Measurements from ENCODE around the gene OAS2.

Gene OAS2

DNA sequence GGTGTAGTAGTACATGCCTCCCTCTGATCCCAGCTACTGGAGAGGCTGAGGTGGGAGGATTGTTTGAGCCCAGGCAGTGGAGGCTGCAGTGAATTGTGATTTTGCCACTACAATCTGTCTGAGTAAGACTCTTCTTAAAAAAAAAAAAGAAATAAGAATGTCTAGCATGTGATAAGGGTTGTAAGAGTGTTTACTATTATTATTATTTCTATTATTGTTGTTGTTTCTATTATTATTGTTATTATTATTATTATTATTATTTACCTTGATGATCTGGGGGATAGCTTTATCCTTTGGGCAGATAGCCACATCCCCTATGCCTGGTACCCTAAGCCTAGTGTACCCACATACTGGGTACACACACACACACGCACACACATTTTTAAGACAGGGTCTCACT lies 35.7 kb upstream of the OAS2 start:
- TF ChIP-seq CTCF (conservative IDR thresholded peaks at IDR 0.05) (no peak), ZFX (IDR thresholded peaks at IDR 0.05) (no peak)
- H3K27ac ChIP-seq = no peak overlapping the region

DNA sequence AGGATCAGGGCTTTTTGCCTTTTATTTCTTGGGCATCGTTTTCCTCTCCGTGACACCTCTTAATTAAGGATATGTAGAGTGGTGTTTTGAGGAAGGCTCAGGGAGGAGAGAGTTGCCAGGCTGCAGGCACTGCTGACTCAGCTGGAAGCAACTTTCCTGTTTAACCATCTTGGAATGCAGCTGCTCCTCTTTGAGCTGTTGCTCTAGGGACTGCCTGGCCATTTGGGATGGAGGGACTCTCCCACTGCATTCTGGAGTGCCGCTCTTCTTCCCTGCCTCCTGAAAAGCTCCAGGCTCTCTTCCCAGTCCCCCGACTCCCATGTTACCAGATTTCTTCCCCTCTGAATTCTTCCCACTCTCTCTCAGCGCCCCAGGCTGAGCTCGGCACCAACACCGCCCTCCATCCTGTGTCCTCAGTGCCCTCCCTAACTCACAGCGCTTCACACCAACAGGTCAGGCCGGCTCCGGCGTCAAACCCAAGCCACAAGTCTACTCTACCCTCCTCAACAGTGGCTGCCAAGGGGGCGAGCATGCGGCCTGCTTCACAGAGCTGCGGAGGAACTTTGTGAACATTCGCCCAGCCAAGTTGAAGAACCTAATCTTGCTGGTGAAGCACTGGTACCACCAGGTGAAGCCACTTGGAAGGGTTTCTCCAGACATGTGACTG lies 34.2 kb upstream of the OAS2 start:
- no peak overlapping the region for H3K27ac ChIP-seq
- TF ChIP-seq CTCF (conservative IDR thresholded peaks at IDR 0.05) (no peak), ZFX (IDR thresholded peaks at IDR 0.05) (no peak)

DNA sequence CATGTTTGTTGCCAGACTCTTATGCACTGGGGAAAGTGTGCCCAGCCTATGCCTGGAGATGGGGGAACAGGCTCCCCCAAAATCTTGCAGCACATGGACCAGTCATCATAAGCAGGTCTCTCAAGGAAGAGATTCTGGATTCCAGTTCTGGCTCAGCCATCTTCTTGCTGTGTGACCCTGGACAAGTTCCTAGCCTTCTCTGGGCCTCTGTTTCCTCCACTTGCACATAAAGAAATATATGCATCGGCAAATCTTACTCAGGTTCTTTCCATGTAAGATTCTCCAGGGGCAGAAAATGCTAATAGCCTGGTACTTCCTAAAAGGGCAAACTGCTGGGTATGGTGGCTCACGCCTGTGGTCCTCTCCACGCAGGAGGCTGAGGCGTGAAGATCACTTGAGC lies 32.8 kb upstream of the OAS2 start:
- TF ChIP-seq ZFX (IDR thresholded peaks at IDR 0.05) (no peak), CTCF (conservative IDR thresholded peaks at IDR 0.05) (no peak)
- H3K27ac ChIP-seq = no peak overlapping the region

DNA sequence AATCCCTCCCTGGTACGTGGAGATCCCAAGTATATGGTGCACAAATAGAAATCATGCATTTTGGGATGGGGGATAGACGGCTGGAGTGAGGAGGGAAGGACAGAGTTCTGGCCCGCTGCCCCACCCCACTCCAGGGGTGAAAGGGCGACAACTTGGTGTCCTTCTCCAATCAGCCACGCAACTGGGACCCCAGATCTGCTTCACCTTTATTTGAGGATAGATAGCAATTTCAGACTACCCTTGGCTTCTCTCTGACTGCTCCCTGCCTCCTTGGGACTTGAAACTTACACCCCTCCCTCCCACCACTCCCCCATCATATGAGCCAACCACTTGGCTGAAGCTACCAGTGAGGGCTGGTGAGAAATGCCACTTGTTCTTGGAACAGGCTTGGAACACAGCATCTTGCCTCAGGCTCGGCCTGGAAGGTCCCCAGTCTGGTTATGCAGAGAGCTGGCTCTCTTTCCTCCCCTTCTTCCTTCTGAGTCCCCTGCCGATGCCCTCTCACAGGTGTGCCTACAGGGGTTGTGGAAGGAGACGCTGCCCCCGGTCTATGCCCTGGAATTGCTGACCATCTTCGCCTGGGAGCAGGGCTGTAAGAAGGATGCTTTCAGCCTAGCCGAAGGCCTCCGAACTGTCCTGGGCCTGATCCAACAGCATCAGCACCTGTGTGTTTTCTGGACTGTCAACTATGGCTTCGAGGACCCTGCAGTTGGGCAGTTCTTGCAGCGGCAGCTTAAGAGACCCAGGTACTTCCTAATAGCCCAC lies 31.9 kb upstream of the OAS2 start:
- TF ChIP-seq CTCF (conservative IDR thresholded peaks at IDR 0.05) = no peak
- no peak overlapping the region for H3K27ac ChIP-seq

DNA sequence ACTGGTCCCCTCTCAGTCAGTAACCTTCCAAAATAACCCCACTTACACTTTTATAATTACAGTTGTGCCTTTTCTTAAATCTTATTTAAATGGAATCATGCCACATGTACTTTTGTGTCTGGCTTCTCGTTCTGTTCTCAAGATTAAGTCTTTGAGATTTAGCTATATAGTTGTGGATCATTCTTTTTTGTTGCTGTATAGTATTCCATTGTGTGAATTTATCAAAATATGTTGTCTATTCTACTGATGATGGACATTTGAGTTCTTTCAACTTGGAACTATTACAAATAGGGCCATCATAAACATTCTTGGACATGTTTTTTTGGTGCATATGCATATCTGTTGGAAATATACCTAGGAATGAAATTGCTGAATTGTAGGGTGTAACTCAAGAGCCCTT lies 31.0 kb upstream of the OAS2 start:
- no peak overlapping the region for H3K27ac ChIP-seq
- TF ChIP-seq CTCF (conservative IDR thresholded peaks at IDR 0.05) = no peak
- no peak for TF ChIP-seq ZFX (IDR thresholded peaks at IDR 0.05)

- TF ChIP-seq CTCF (conservative IDR thresholded peaks at IDR 0.05) = no peak
- no peak for TF ChIP-seq ZFX (IDR thresholded peaks at IDR 0.05)
- H3K27ac ChIP-seq = no peak overlapping the region
Measured at GRCh38 chr12:112947761-112948160, 30.6 kb upstream of the OAS2 start.

GRCh38 chr12:112948806-112949205 lies 29.5 kb upstream of the OAS2 start:
- TF ChIP-seq CTCF (conservative IDR thresholded peaks at IDR 0.05) (no peak), ZFX (IDR thresholded peaks at IDR 0.05) (no peak)

More at GRCh38 chr12:112948806-112949205, 29.5 kb upstream of the OAS2 start:
- H3K27ac ChIP-seq = no peak overlapping the region

Measured in C4-2B (cell line).